GM23338 (cell line): ENCODE results near the gene HNF4A.

ENCODE experiments used
- EZH2phosphoT487 ChIP-seq: fragments of 200-600 bp; sonication (generic); IDR thresholded peaks from one replicate; pipeline ENCODE4 v1.8.1; 2018; ENCODE audit warnings: antibody characterized with exemption; ENCODE audit not compliant: unreplicated experiment
- POLR2AphosphoS5 ChIP-seq: IDR thresholded peaks from 2 replicates; pipeline ENCODE4 v1.6.1; 2016; ENCODE audit warnings: antibody characterized with exemption, low read depth
- STAT1 ChIP-seq: IDR thresholded peaks from one replicate; pipeline ENCODE4 v1.6.1; 2016; ENCODE audit warnings: antibody characterized with exemption; ENCODE audit not compliant: unreplicated experiment
- ZNF331 ChIP-seq: fragments of 250-450 bp; sonication (Bioruptor Pico); IDR thresholded peaks from 2 replicates; pipeline ENCODE4 v1.5.0; 2020; ENCODE audit warnings: low read depth, mild to moderate bottlenecking, moderate library complexity
- TF ChIP-seq, protein P1 (sequence below), 2 experiments: fragments of 200-600 bp in 1 of 2; sonication (generic) in 1 of 2; conservative IDR thresholded peaks; 2 replicates each; pipeline versions ENCODE4 v1.5.1 to v1.6.1; 2016 to 2017; ENCODE audit warnings: antibody characterized with exemption in 2 of 2, low read depth in 2 of 2, mild to moderate bottlenecking in 2 of 2, moderate library complexity in 1 of 2
- TF ChIP-seq, protein P2 (sequence below): IDR thresholded peaks from one replicate; pipeline ENCODE4 v1.6.1; 2018; ENCODE audit warnings: antibody characterized with exemption; ENCODE audit not compliant: unreplicated experiment

DNA sequence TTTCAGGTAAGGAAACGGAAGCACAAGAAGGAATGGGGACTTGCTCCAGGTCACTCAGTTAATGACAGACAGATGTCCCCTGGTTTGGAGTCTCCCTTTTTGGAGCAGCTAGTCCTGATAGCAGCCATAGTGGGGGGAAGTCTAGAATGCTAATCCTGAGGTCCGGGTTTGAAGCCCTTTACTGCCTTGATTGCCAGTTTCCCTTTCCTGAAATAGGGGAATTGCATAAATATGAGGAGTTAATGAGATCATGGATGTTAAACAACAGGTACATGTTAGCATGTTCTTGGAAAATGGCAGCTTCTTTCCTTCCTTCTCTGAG lies 119.8 kb downstream of the HNF4A start:
- TF ChIP-seq STAT1 (no peak), POLR2AphosphoS5 (no peak), ZNF331 (no peak), EZH2phosphoT487 (no peak)
- TF ChIP-seq, protein P1, sequence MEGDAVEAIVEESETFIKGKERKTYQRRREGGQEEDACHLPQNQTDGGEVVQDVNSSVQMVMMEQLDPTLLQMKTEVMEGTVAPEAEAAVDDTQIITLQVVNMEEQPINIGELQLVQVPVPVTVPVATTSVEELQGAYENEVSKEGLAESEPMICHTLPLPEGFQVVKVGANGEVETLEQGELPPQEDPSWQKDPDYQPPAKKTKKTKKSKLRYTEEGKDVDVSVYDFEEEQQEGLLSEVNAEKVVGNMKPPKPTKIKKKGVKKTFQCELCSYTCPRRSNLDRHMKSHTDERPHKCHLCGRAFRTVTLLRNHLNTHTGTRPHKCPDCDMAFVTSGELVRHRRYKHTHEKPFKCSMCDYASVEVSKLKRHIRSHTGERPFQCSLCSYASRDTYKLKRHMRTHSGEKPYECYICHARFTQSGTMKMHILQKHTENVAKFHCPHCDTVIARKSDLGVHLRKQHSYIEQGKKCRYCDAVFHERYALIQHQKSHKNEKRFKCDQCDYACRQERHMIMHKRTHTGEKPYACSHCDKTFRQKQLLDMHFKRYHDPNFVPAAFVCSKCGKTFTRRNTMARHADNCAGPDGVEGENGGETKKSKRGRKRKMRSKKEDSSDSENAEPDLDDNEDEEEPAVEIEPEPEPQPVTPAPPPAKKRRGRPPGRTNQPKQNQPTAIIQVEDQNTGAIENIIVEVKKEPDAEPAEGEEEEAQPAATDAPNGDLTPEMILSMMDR (conservative IDR thresholded peaks at IDR 0.05; ENCODE audit: low read depth in 2 of 2) = no peak
- TF ChIP-seq, protein P2, sequence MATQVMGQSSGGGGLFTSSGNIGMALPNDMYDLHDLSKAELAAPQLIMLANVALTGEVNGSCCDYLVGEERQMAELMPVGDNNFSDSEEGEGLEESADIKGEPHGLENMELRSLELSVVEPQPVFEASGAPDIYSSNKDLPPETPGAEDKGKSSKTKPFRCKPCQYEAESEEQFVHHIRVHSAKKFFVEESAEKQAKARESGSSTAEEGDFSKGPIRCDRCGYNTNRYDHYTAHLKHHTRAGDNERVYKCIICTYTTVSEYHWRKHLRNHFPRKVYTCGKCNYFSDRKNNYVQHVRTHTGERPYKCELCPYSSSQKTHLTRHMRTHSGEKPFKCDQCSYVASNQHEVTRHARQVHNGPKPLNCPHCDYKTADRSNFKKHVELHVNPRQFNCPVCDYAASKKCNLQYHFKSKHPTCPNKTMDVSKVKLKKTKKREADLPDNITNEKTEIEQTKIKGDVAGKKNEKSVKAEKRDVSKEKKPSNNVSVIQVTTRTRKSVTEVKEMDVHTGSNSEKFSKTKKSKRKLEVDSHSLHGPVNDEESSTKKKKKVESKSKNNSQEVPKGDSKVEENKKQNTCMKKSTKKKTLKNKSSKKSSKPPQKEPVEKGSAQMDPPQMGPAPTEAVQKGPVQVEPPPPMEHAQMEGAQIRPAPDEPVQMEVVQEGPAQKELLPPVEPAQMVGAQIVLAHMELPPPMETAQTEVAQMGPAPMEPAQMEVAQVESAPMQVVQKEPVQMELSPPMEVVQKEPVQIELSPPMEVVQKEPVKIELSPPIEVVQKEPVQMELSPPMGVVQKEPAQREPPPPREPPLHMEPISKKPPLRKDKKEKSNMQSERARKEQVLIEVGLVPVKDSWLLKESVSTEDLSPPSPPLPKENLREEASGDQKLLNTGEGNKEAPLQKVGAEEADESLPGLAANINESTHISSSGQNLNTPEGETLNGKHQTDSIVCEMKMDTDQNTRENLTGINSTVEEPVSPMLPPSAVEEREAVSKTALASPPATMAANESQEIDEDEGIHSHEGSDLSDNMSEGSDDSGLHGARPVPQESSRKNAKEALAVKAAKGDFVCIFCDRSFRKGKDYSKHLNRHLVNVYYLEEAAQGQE = no peak
